Upper lobe of right lung (tissue), 1 donor: Measurements from ENCODE around the gene CLEC17A. TPM values are rescaled to one million over a fixed set of nuclear protein-coding genes. Genes with fewer than 3 reads are reported as not detected.
"Not testable (repeated sequence)": the region's sequence is repeated elsewhere in the genome, so short reads cannot be mapped to it uniquely, and the experiment has no call there.

Experiments used
- ATAC-seq: fragments of 200-7000 bp; cut with Tn5 transposase; one replicate; pipeline ENCODE4 v1.9.1; 2020; ENCODE audit warnings: mild to moderate bottlenecking, moderate library complexity
- DNase-seq: peaks from one replicate; pipeline ENCODE4 v3.0.0-alpha.2; 2020
- H3K27ac ChIP-seq: fragments of 200-600 bp; one replicate; pipeline ENCODE4 v1.8.0; 2022
- H3K27me3 ChIP-seq: fragments of 200-600 bp; one replicate; pipeline ENCODE4 v1.8.0; 2022; ENCODE audit warnings: mild to moderate bottlenecking
- H3K36me3 ChIP-seq: fragments of 200-600 bp; one replicate; pipeline ENCODE4 v1.8.0; 2022
- H3K4me1 ChIP-seq: fragments of 200-600 bp; one replicate; pipeline ENCODE4 v1.8.0; 2022
- H3K4me3 ChIP-seq: fragments of 200-600 bp; one replicate; pipeline ENCODE4 v1.8.0; 2022; ENCODE audit warnings: mild to moderate bottlenecking
- H3K9me3 ChIP-seq: fragments of 200-600 bp; one replicate; pipeline ENCODE4 v1.8.0; 2022
- intact Hi-C: fragments of 100-400 bp; cut with DNase I; formaldehyde crosslinking; loops from one replicate; pipeline ENCODE4 v1.11.0; 2022
- total RNA-seq: library from RNA; stranded (reverse); fragmentation: NEBNext Ultra II Directional; extraction: Animal tissue kit (Norgen Biotek cat#: 25700); gene quantifications from one replicate; pipeline ENCODE4 v1.2.1, GENCODE V29; 2021
- TF ChIP-seq, protein P1 (sequence below): fragments of 200-600 bp; IDR thresholded peaks from one replicate; pipeline ENCODE4 v1.8.0; 2022; ENCODE audit warnings: antibody characterized with exemption
- donor health status: DM: no; HTN: yes; CAD: no; lungs with severe emphysema.

CLEC17A gene
- total RNA-seq, 1 donor from 2014 or later: not detected

DNA sequence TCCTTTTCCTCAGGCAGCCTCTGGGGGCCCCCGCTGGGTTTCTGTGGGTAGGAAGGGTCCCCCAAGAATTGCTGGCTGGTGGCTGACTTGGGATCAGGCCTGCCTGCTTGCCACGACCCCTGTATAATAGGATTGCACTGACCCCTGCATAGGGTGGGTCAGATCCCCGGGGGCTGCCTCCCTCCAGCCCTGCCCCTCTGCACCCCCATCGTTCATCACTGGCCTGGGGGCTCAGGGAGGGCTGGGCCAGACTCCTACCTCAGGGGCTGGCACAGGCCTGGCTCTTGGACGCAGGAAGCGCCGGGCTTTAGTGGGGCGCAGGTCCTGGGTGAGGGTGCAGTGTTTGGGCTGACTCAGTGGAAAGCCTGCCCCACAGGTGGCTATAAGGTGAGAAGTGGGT is 21.6 kb upstream of the CLEC17A start:
- peak overlapping the region; percentile 0 for H3K27ac ChIP-seq
- peaks cover 16% of the 10 kb centered on the region for H3K36me3 ChIP-seq
- TF ChIP-seq, protein P1, sequence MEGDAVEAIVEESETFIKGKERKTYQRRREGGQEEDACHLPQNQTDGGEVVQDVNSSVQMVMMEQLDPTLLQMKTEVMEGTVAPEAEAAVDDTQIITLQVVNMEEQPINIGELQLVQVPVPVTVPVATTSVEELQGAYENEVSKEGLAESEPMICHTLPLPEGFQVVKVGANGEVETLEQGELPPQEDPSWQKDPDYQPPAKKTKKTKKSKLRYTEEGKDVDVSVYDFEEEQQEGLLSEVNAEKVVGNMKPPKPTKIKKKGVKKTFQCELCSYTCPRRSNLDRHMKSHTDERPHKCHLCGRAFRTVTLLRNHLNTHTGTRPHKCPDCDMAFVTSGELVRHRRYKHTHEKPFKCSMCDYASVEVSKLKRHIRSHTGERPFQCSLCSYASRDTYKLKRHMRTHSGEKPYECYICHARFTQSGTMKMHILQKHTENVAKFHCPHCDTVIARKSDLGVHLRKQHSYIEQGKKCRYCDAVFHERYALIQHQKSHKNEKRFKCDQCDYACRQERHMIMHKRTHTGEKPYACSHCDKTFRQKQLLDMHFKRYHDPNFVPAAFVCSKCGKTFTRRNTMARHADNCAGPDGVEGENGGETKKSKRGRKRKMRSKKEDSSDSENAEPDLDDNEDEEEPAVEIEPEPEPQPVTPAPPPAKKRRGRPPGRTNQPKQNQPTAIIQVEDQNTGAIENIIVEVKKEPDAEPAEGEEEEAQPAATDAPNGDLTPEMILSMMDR: no peak
- H3K4me1 ChIP-seq: peaks cover 8% of the 10 kb centered on the region
- intact Hi-C loops: no loop called here
- no peak for ATAC-seq
- no peak for DNase-seq
- no peak overlapping the region for H3K4me3 ChIP-seq
- H3K9me3 ChIP-seq: no peaks in the 10 kb centered on the region
- no peaks in the 10 kb centered on the region for H3K27me3 ChIP-seq

DNA sequence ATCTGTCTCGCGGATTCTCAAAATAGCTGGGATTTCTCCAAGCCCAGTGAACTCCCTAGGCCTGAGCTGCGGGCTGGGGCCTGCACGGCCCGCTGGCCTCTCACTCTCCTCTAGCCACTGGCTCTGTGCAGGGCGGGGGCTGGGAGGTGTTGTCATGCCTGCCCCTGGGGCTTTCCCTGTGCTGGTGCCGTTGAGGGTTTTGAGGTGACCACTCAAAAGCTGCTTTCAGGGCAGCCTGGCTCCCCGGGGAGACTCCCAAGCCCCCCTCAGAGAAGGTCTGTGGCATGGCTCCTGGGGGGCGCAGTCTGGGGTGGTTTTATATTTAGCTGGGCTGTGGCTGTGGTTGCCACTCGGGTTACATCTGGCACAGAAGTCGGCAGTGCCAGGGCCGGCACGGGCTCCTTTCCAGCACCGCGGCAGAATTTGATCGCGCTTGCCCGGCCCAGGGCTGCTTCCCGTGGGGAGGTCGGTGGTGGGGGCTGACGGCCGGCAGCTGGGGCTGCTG is 21.0 kb upstream of the CLEC17A start:
- Histone ChIP-seq H3K4me3 (no peak overlapping the region), H3K9me3 (no peaks in the 10 kb centered on the region), H3K36me3 (peaks cover 17% of the 10 kb centered on the region), H3K27ac (peak overlapping the region; percentile 0), H3K4me1 (peaks cover 2% of the 10 kb centered on the region), H3K27me3 (no peaks in the 10 kb centered on the region)
- intact Hi-C loops: no loop called here
- DNase-seq (no peak), ATAC-seq (no peak)
- TF ChIP-seq, protein P1: no peak

DNA sequence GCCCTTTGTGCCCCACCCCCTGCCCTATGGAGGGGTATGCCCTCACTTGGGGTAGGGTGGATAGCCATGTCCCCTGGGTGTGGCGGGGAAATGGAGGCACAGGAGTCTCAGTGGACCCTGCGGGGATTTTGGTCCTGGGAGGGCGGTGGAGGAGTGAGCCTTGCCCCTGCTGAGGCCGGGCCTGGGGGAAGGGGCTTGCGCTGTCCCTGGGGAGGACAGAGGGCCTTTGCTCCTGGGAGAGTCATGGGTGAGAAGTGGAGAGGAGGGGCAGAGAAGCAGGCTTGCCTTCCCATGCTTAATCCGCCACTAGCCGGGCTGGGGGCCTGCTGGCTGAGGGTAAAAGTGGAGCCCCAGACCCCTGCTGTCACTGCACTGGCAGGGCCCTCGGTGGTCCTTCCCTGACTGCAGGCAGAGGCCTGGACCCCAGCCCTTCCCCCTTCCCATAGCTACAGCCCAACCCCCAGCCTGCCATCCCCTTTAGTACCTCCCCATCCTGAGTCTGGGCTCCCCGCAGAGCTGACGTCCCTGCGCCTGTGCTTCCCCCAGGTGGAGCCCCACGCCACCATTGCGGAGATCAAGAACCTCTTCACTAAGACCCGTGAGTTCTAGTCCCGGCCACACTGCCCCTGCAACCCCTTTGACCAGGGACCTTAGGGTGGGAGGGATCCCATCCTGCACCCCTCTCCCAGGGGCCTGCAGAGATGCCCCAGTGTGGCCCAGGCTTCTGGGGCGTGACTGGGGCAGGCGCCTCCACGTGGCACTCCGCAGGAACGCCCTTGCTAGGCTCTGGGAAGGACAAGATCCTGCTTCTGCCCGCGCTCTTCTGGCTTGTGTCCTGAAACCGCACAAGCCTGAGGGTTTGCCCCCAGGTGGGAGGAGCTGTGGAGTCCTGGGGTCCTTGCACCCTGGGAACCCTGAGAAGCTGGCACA is 20.0 kb upstream of the CLEC17A start:
- TF ChIP-seq, protein P1: no peak
- H3K27ac ChIP-seq: no peak overlapping the region
- H3K27me3 ChIP-seq: no peaks in the 10 kb centered on the region
- no peaks in the 10 kb centered on the region for H3K4me1 ChIP-seq
- intact Hi-C loops: no loop called here
- H3K9me3 ChIP-seq: no peaks in the 10 kb centered on the region
- ATAC-seq (no peak), DNase-seq (no peak)
- H3K4me3 ChIP-seq: no peak overlapping the region
- H3K36me3 ChIP-seq: peaks cover 17% of the 10 kb centered on the region

DNA sequence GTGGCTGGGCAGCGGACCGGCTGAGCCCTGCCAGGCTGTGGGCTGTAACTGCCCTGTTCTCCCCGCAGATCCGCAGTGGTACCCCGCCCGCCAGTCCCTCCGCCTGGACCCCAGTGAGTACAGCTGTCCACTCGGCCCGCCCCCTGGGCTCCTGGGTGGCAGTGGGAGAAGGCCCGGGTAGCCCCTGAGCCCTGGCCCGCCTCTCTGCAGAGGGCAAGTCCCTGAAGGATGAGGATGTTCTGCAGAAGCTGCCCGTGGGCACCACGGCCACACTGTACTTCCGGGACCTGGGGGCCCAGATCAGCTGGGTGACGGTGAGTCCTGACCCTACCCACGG is 19.3 kb upstream of the CLEC17A start:
- H3K9me3 ChIP-seq: no peaks in the 10 kb centered on the region
- no peak overlapping the region for H3K4me3 ChIP-seq
- intact Hi-C loops: no loop called here
- no peak overlapping the region for H3K27ac ChIP-seq
- DNase-seq: no peak
- TF ChIP-seq, protein P1: no peak
- peaks cover 17% of the 10 kb centered on the region for H3K36me3 ChIP-seq
- ATAC-seq: no peak
- no peaks in the 10 kb centered on the region for H3K4me1 ChIP-seq
- no peaks in the 10 kb centered on the region for H3K27me3 ChIP-seq

DNA sequence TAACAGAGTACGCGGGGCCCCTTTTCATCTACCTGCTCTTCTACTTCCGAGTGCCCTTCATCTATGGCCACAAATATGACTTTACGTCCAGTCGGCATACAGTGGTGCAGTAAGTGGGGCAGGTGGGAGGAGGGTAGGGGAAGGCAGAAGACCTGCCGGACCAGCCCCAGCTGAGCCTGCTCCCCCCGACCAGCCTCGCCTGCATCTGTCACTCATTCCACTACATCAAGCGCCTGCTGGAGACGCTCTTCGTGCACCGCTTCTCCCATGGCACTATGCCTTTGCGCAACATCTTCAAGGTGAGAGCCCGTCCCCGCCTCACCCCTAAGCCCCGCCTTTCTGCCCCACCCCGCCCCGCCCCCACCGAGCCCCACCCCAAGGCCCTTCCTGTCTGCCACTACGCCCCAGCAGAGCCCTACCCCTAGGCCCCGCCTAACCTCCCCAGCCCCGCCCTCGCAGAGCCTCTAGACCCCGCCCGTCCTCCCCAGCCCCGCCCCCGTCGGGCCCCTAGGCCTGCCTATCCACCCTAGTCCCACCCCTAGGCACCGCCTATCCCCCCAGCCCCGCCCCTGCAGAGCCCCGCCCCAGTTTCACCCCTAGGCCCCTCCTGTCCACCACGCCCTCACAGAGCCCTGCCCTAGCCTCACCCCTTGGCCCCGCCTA is 18.8 kb upstream of the CLEC17A start:
- TF ChIP-seq, protein P1: no peak
- Histone ChIP-seq H3K4me1 (no peaks in the 10 kb centered on the region), H3K4me3 (no peak overlapping the region), H3K27ac (no peak overlapping the region), H3K9me3 (no peaks in the 10 kb centered on the region), H3K36me3 (peaks cover 17% of the 10 kb centered on the region), H3K27me3 (no peaks in the 10 kb centered on the region)
- DNase-seq: no peak
- ATAC-seq: peak; percentile 38
- intact Hi-C loops: no loop called here

DNA sequence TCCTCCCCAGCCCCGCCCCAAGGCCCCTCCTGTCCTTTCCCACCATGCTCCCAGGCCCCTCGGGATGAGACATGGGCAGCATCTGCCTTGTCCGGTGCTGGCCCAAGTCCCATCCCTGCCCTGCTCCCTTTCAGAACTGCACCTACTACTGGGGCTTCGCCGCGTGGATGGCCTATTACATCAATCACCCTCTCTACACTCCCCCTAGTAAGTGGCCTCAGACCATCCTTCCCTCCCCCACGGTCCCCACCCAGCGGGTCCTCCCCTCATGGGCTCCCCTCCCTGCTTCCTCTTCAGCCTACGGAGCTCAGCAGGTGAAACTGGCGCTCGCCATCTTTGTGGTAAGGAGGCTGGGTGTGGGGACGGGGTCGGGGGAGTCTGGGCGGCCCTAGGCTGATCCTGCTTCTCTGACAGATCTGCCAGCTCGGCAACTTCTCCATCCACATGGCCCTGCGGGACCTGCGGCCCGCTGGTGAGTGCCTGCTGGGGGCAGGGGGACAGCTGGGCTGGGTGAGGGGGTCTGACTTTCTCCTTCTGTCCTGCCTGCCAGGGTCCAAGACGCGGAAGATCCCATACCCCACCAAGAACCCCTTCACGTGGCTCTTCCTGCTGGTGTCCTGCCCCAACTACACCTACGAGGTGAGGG is 18.1 kb upstream of the CLEC17A start:
- H3K27ac ChIP-seq, H3K9me3 ChIP-seq, DNase-seq, ATAC-seq, H3K4me3 ChIP-seq, H3K4me1 ChIP-seq, H3K27me3 ChIP-seq, intact Hi-C loops: not testable (repeated sequence)
- peaks cover 17% of the 10 kb centered on the region for H3K36me3 ChIP-seq
